HL-60 (cell line): ENCODE data around the gene TPP1.

Experiments
- CTCF ChIP-seq: IDR thresholded peaks from one replicate; pipeline ENCODE4 v1.5.1; 2011; ENCODE audit warnings: low read length, control low read depth, inconsistent platforms; ENCODE audit not compliant: insufficient read depth
- REST ChIP-seq: IDR thresholded peaks from 2 replicates; pipeline ENCODE4 v1.6.1; 2012; ENCODE audit warnings: low read depth; ENCODE audit not compliant: insufficient replicate concordance

DNA sequence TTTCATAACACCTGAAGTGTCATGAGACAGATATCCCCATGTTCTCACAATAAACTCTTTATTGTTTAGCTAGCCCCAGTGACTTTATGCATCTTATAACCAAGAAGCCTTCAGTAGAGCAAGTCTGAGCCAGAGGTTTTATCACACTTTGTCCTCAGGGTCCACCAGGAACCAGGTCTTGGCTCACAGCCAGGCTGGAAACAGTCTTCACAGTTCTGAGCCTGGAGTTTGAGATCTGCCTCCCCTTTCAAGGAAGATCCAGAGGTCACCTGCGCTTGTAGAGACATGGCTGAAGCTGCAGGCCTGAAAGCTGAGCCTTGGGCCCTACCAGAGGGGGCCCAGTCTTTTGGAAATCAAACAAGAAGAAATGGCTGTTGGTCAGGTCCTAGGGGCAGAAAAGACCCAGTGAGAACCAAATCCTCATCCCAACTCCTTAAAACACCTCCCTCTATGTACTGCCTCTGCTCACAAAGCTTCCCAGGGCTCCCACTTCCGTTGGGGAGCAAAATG, 19.3 kb downstream of the TPP1 start:
- no peak for TF ChIP-seq CTCF
- no peak for TF ChIP-seq REST
